B cell (primary cell): ENCODE results near the gene AOAH.

ENCODE experiments used
- EZH2 ChIP-seq: IDR thresholded peaks from 2 replicates; pipeline ENCODE4 v1.6.1; 2012; ENCODE audit warnings: borderline replicate concordance, low read depth, mild to moderate bottlenecking, moderate library complexity, low read length; ENCODE audit not compliant: insufficient read depth, poor library complexity, severe bottlenecking
- TF ChIP-seq, protein P1 (sequence below): fragments of 200-600 bp; IDR thresholded peaks from one replicate; pipeline ENCODE4 v1.8.0; 2022; ENCODE audit warnings: antibody characterized with exemption, mild to moderate bottlenecking

DNA sequence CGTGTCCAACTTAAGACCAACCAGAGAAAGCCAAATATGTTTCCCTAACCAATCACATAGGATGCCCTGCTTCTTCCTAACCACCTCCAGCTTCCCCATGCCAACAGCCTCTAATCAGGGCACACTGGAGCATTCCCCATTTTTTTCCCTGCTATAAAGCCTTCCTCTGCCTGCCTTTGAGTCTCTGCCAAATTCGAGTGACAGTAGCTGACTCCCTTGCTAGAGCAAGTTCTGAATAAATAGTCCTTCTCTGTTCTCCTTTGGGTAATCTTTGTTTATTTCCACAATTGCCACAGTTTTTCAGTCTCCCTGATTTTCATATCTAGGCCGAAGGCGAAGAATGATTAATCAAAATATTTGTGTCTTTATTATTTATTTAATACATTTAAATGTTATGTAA lies 238.0 kb downstream of the AOAH start:
- TF ChIP-seq, protein P1, sequence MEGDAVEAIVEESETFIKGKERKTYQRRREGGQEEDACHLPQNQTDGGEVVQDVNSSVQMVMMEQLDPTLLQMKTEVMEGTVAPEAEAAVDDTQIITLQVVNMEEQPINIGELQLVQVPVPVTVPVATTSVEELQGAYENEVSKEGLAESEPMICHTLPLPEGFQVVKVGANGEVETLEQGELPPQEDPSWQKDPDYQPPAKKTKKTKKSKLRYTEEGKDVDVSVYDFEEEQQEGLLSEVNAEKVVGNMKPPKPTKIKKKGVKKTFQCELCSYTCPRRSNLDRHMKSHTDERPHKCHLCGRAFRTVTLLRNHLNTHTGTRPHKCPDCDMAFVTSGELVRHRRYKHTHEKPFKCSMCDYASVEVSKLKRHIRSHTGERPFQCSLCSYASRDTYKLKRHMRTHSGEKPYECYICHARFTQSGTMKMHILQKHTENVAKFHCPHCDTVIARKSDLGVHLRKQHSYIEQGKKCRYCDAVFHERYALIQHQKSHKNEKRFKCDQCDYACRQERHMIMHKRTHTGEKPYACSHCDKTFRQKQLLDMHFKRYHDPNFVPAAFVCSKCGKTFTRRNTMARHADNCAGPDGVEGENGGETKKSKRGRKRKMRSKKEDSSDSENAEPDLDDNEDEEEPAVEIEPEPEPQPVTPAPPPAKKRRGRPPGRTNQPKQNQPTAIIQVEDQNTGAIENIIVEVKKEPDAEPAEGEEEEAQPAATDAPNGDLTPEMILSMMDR = no peak
- TF ChIP-seq EZH2 = no peak
